HEK293 (cell line): ENCODE measurements around the gene CCDC88C.

Source experiments
- REST ChIP-seq: fragments of 450-650 bp; formaldehyde crosslinking; IDR thresholded peaks from 2 replicates; pipeline ENCODE4 v1.5.1; 2016; ENCODE audit warnings: missing biosample characterization, missing genetic modification characterization
- ZNF146 ChIP-seq: fragments of 450-650 bp; formaldehyde crosslinking; IDR thresholded peaks from 2 replicates; pipeline ENCODE4 v1.5.1; 2016; ENCODE audit warnings: missing biosample characterization, missing genetic modification characterization
- ZNF211 ChIP-seq: fragments of 450-650 bp; formaldehyde crosslinking; IDR thresholded peaks from 2 replicates; pipeline ENCODE4 v1.5.1; 2016; ENCODE audit warnings: low read depth, missing biosample characterization, missing genetic modification characterization
- ZNF391 ChIP-seq: fragments of 450-650 bp; formaldehyde crosslinking; IDR thresholded peaks from 2 replicates; pipeline ENCODE4 v1.5.1; 2016; ENCODE audit warnings: low read depth, missing biosample characterization, missing genetic modification characterization, borderline replicate concordance
- ZNF404 ChIP-seq: fragments of 450-650 bp; formaldehyde crosslinking; IDR thresholded peaks from 2 replicates; pipeline ENCODE4 v1.5.1; 2017; ENCODE audit warnings: missing biosample characterization, missing genetic modification characterization
- ZNF561 ChIP-seq: fragments of 450-650 bp; IDR thresholded peaks from 2 replicates; pipeline ENCODE4 v1.5.1; 2018; ENCODE audit warnings: missing biosample characterization, missing genetic modification characterization, borderline replicate concordance
- ZNF629 ChIP-seq: fragments of 450-650 bp; formaldehyde crosslinking; IDR thresholded peaks from 2 replicates; pipeline ENCODE4 v1.5.1; 2017; ENCODE audit warnings: missing biosample characterization, missing genetic modification characterization
- ZNF660 ChIP-seq: fragments of 450-650 bp; IDR thresholded peaks from 2 replicates; pipeline ENCODE4 v1.5.1; 2018; ENCODE audit warnings: missing biosample characterization, mild to moderate bottlenecking, missing genetic modification characterization
- ZNF677 ChIP-seq: fragments of 450-650 bp; IDR thresholded peaks from 2 replicates; pipeline ENCODE4 v1.5.0; 2018; ENCODE audit warnings: missing biosample characterization, mild to moderate bottlenecking, missing genetic modification characterization, moderate library complexity
- ZNF792 ChIP-seq: fragments of 450-650 bp; formaldehyde crosslinking; IDR thresholded peaks from 2 replicates; pipeline ENCODE4 v1.5.1; 2016; ENCODE audit warnings: missing biosample characterization, missing genetic modification characterization
- TF ChIP-seq, protein P1 (sequence below): fragments of 450-650 bp; formaldehyde crosslinking; IDR thresholded peaks from 2 replicates; pipeline ENCODE4 v1.5.1; 2016; ENCODE audit warnings: missing biosample characterization, missing genetic modification characterization

- TF ChIP-seq ZNF404 (tag by site-specific recombination) (no peak), ZNF146 (no peak), ZNF677 (tag by site-specific recombination) (no peak), ZNF211 (tag by site-specific recombination) (no peak), ZNF792 (tag by site-specific recombination) (no peak), REST (tag by site-specific recombination) (no peak), ZNF561 (tag by site-specific recombination) (no peak), ZNF391 (no peak), ZNF629 (no peak), ZNF660 (no peak)
- TF ChIP-seq, protein P1, sequence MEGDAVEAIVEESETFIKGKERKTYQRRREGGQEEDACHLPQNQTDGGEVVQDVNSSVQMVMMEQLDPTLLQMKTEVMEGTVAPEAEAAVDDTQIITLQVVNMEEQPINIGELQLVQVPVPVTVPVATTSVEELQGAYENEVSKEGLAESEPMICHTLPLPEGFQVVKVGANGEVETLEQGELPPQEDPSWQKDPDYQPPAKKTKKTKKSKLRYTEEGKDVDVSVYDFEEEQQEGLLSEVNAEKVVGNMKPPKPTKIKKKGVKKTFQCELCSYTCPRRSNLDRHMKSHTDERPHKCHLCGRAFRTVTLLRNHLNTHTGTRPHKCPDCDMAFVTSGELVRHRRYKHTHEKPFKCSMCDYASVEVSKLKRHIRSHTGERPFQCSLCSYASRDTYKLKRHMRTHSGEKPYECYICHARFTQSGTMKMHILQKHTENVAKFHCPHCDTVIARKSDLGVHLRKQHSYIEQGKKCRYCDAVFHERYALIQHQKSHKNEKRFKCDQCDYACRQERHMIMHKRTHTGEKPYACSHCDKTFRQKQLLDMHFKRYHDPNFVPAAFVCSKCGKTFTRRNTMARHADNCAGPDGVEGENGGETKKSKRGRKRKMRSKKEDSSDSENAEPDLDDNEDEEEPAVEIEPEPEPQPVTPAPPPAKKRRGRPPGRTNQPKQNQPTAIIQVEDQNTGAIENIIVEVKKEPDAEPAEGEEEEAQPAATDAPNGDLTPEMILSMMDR (tag by site-specific recombination) = no peak
These were observed 38.7 kb upstream of the CCDC88C start for GRCh38 chr14:91456283-91456682.
